Renal pelvis (tissue), 4 donors: ENCODE results near the gene NFKB1. TPM values are rescaled to one million over a fixed set of nuclear protein-coding genes. Genes with fewer than 3 reads are reported as not detected.
"Not testable (repeated sequence)": the region's sequence is repeated elsewhere in the genome, so short reads cannot be mapped to it uniquely, and the experiment has no call there.

Experiments
- DNase-seq: peaks from one replicate; pipeline ENCODE4 v3.0.0-alpha.2; 2013
- polyA plus RNA-seq, 3 donors: library from polyadenylated mRNA; unstranded; fragments of 120-200 nt; gene quantifications; one replicate each; pipeline ENCODE4 v1.2.1, GENCODE V29; 2013; ENCODE audit not compliant: insufficient read length in 3 of 3

The NFKB1 gene
- polyA plus RNA-seq, 3 donors, result 23.9 to 27.9 (median 27.8) TPM

DNA sequence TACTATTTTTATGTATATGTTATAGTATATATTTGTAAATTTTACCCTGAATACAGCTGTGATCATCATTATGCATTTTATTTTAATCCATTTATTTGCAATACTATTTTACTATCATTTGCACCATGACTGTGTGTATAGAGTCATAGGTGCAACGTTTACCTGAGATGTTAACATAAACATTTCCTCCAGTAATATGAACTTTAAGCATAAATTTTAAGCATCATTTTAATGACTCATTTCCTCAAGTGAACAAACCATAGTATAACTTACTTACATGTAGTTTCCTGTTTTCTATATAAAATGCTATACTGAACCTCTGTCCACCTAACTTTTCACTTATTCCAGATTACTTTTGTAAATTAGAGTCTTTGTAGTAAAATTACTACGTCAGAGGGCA, 92.8 kb downstream of the NFKB1 start:
- no peak for DNase-seq

DNA sequence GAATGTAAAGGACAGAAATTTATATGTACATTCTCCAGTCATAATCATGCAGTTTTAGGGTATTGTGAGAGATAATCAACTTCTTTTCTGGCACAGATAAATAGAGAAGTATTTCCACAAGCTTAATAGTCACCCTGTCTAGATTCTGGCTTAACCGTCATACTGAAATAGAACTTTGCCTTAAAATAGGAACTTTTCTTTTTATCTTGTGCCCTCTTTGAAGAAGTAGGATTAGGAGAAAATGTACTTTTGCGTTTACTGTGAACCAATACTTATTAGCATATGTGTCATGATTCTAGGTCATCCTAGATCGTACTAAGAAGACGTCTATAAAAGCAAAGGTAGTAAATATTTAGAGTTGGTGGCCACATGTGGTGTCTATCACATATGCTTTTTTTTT, 95.4 kb downstream of the NFKB1 start:
- no peak for DNase-seq

DNA sequence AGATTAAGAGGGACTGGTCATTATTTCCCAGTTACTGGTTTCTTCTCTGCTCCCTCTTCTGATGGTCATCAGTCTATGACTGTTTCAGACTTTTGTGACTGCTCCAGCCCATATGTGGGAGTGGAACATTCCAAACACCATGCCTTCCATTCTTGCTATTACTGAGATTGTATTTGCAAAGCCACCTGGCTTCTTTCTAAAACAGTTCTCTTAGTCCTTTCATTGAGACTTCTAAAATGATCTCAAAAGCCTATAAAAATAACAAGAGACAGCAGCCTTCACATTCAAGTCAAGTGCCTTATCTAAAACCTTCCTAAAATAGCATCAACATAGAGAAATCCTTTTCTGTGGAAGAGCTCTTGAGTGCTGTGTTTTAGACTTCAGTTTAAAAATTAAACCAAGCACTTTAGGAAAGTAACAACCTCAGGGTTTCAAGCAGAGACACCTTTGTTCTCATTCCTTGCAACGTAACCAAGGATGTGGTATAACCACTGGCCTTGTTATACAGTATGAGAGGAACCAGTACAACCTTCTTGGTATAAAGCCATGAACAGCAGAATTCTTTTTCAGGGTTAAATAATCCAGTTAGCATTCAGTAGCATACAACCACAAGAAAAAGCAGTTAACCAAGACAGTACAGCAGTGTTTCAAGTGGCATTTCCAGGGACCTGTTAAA, 97.1 kb downstream of the NFKB1 start:
- no peak for DNase-seq

DNA sequence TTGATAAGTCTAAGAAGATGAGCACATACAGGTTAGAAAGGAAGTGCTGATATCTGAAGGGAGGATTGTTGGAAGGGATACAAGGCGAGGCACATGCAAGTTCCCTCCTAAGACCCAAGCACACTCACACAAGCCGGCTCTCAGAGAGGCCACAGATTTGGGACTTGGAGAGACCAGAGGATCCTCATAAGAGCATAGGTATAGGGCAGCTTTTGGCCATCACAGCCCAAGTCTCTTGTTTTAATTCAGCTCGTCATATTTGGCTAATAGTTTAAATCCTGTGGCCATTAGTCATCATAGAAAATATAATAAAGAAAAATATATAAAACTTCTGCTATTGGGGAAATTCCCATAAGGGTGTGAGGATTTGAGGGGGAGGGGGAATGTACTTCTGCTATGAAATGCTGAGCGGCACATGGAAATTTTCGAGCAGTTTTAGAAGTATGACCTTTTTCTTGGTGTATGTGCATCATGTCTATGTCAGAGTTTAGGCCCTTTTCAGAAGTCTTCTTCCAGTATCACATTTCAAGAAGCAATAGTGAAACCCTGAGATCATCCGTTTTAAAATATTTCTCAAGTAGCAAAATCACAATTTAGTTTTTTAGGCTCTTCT, 97.7 kb downstream of the NFKB1 start:
- DNase-seq, result no peak

DNA sequence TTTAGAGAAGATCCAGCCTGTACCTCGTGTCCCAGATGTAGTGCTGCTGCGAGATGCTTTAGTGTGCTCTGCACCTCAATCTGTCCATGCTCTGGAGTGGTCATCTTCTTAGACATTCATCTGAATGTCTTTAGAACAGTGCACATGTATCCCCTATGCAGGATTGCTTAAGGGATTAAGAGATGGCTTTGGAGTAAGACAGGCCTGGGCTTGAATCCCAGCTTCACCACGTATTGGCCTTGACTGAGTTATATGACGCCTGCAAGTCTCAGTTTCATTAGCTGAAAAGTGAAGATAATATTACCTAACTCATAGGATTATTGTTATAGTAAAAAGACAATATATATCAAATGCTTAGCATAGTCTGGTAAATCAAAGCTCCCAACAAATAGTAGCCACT, 98.3 kb downstream of the NFKB1 start:
- DNase-seq, result no peak

DNA sequence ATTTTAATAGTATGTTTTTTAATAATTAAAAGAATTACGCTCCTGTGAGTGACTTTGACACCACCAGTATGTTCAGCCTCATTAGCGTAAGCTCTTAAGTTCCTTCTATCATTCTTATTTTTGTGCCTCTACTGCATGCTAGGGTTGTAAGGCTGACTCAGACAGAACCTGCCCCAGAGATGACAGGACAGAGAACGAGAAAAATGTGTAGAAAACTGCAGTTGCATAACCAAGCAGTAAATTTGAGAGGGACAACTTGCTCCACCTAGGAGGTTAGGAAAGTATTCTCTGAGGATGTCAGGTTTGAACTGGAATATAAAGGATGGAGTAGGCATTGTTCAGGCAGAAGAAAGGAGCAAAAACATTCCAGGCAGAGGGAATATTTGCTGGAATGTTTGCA, 98.7 kb downstream of the NFKB1 start:
- DNase-seq, result no peak

DNA sequence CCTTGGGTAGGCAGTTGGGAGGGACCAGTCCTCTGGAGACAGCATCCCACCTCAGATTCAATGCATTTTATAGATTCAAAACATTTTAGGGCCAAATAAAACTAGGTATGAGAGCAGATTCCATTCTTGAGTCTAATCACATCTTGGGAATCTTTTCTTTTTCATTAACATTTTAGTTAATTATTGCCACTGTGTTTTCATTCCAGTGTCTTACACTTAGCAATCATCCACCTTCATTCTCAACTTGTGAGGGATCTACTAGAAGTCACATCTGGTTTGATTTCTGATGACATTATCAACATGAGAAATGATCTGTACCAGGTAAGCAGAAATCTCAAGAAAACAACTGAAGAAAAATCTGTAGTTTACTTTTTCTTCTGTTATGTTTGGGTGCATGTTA, 99.5 kb downstream of the NFKB1 start:
- no peak for DNase-seq

DNA sequence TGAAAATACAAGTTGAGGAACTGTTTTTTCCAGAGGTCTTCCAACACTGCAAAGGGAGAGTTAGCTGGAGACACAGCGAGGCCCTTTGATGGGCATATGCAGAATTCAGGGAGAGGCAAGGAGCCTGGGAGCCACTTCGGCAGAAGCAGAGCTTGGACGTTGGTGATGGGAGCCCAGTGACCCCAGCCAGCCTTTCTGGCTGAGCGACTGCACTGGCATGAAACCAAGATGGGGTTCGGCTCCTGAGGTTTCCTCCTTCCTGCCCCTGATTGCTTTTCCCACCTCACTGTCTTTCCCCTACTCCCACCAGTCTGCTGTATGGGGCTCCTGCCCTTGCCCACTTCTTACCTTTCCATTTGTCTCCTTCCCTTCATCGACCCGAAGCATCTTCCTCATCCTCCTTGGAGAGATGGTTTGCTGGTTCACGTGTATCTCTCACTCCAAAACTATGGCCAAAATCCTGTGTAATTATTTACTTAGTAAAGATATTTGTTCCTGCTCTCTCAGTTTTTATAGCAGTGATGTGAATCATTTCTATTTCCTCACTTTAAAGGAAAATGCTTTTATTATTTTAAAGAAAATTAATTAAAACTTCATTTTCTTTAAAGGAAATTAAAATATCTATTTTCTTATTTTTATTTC, 100.5 kb downstream of the NFKB1 start:
- no peak for DNase-seq

DNA sequence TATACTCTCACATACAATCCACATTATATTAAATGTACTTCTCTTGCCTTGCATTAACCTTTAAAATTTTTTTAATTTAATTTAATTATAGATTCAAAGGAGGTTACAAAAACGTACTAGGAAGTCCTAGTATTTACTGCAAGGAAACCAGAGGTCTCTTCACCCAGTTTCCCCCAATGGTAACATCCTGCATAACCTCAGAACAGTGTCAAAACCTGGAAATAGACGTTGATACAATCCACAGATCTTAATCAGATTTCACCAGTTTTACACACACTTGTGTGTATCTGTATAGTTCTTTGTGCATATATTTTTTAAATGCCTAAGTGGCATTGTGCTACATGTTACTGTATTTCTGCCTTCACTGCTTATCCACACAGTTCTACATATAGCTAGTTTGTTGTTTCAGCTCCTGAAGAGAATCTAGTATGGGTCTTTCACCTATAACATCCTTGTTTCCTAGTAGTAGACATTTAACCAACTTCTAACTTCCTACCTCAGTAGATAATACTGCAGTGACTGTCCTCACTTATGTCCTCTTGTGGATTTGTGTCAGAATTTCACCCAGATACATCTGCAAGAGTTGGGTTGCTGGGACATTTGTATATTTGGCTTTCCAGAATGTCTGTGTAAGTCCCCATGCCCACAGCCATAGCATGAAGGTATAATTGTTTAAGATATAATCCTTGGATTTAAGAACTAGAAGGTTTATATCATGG, 103.2 kb downstream of the NFKB1 start:
- no peak for DNase-seq

DNA sequence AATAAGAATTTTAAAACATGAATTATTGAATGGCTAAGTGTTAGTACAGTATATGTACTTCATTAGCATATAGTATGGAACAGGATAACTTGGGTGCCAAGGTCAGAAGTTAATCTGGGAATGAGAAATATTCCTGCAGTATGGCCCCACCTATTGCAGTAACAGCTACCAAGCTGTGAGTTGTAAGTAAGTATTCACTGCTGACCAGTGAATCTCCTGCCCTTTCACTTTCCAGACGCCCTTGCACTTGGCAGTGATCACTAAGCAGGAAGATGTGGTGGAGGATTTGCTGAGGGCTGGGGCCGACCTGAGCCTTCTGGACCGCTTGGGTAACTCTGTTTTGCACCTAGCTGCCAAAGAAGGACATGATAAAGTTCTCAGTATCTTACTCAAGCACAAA, 105.1 kb downstream of the NFKB1 start:
- no peak for DNase-seq

DNA sequence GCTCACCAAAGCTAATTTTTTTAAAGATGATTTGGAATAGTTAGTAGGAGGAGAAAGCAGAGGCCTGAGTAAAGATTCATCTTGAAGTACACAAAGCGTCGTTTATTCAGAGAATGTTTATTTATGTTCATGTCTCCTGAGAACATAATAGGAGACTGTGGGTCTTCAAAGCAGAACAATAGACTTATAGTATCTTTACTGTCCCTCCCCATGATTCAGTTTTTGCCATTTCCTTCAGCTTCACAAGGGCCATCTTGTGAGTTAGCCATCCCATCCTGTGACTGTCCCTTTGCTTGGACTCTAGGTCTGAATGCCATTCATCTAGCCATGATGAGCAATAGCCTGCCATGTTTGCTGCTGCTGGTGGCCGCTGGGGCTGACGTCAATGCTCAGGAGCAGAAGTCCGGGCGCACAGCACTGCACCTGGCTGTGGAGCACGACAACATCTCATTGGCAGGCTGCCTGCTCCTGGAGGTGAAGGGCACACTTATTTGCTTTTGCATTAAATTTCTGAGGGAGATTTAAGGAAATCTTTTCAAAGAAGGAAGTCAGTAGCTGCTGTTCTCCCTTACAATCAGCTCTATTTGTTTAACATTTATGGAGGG, 105.8 kb downstream of the NFKB1 start:
- DNase-seq, result no peak

DNA sequence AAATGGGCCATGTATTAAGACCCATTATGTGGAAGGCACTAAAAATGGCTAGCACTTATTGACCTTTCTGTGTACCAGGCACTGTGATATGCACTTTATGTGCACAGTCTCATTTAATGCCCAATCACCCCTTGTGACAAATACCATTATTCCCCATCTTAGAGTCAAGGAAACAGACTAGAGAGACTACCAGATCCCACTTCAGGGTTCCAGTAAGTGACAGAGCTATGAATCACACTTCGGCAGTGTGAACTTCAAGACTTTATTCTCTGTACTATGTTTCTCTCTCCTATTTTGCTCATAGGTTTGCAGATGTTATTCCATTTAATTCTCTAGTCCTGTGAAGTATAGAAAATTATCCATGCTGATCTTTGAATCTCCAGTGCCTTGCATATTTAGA, 107.0 kb downstream of the NFKB1 start:
- DNase-seq, result no peak

DNA sequence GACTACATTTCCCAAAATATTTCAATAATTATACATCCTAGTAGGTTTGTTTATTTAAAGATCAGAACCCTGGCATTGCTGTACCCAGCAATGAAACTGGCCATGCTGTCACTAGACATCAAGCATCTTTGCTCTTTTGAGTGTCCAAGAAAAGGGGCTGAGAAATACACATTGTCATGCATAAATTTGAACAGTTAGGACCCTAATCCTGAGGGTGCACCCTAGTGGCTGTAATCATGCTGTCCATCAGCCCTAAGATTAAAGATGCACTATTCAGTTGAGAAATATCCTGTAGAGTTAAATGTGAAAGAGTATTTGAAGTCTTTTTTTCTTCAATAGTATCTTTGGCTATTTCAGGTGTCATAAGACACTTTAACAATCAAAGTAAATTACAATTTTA, 108.8 kb downstream of the NFKB1 start:
- no peak for DNase-seq

DNA sequence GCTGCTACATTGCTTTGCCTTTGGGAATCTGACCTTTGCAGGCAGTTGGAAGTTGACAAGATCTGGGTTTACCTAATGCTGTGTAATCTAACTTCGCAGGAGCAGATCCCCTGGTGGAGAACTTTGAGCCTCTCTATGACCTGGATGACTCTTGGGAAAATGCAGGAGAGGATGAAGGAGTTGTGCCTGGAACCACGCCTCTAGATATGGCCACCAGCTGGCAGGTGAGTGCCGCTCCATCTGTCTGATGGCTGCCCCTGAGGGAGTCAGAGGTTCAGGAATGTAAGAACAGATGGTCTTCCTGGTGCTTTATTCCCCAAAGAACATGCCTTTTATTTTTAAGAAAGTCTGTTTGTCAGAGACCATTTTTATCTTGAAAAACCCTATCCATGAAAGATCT, 109.3 kb downstream of the NFKB1 start:
- DNase-seq, result no peak

DNA sequence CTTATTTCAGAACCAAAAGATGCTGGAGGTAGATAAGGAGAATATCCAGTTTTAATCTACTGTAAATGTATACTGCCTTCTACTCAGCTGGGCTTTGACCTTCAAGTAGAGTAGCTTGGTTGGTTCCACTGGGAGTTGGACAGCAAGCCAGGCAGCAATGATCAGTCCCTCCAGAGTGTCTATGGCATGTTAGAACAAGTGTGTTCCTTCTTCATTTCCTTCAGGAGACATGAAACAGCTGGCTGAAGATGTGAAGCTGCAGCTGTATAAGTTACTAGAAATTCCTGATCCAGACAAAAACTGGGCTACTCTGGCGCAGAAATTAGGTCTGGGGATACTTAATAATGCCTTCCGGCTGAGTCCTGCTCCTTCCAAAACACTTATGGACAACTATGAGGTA, 111.1 kb downstream of the NFKB1 start:
- no peak for DNase-seq

DNA sequence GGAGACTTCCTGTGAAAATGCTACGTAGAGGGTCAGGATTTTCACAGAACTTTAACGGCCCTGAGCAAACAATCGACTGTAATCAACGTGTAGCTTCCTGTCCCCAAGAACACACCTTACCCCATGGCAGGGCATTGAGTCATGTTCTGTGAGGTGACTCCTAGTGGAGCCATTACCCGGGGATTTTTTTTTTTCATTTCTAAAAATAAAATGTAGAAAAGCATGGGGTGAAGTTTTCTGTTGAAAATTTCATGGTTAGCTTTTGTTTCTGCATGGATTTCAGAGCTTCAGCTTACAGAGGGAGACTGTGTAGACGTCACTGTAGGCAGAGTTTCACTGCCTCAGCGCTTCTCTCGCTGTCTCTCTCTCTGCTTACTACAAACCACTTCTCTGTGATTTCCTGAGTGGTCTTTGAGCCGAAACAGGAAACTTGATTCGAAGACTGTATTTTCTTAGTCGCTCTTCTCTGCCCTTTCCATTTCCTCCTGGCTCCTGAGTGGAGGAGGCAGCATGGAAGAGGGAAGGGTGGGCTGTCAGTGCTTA, 111.7 kb downstream of the NFKB1 start:
- no peak for DNase-seq

DNA sequence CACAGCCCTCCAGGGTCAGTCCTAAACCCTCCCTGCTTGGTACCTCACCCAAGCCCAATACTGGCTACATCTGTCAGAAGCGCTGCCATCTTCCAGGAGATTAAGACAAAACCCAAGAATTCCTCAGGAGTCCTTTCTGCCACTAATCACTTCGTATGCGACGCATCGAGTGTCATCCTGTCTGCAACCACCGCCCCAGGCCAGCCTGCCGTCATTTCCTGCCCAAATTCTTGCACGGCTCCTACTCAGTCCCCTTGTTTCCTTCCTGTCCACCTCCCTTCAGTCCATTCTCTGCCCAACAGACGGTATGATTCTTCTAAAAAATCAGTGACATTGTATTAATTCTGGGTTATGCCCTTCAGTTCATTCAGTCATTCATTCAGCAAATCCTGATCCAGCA, 113.6 kb downstream of the NFKB1 start:
- no peak for DNase-seq

DNA sequence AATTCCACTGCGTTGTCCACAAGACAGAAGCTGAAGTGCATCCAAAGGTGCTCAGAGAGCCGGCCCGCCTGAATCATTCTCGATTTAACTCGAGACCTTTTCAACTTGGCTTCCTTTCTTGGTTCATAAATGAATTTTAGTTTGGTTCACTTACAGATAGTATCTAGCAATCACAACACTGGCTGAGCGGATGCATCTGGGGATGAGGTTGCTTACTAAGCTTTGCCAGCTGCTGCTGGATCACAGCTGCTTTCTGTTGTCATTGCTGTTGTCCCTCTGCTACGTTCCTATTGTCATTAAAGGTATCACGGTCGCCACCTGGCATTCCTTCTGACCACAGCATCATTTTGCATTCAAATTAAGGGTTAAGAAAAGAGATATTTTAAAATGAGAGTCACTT, 115.5 kb downstream of the NFKB1 start:
- no peak for DNase-seq

DNA sequence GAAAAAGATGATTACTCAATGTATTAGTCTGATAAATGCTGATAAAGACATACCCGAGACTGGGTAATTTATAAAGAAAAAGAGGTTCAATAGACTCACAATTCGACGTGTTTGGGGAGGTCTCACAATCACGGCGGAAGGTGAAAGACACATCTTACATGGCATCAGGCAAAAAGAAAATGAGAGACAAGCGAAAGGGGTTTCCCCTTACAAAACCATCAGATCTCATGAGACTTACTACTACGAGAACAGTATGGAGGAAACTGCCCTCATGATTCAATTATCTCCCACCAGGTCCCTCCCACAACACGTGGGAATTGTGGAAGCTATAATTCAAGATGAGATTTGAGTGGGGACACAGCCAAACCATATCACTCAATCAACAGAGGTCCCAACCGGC, 117.9 kb downstream of the NFKB1 start:
- DNase-seq, result not testable (repeated sequence)

DNA sequence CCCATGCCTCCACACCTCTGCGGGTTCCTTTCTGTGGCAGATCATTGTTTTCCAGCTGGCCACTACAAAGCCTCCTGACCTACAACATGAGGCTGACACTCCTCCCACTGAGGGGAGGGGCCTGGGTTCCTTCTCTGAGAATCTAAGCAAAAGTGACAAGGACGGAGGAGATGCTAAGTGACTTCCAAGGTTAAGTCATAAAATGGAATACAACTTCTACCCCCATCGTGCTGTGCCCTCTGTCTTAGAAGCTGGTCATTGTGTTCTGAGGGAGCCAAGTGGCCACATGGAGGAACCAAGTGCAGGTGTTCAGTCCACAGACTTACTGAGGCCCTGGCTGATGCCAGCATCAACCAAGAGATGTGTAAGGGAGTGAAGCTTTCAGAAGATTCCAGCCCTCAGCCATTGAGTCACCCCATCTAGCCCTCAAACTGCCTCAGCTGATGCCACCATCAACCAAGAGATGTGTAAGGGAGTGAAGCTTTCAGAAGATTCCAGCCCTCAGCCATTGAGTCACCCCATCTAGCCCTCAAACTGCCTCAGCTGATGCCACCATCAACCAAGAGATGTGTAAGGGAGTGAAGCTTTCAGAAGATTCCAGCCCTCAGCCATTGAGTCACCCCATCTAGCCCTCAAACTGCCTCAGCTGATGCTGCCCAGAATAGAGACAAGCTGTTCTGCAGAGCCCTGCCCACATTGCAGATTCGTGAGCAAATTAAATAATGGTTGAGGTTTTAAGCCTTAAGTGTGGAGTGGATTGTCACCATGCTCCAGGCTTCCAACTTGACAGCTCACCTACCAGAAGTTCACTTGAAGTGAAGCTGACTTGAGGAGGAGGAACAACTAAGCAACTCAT, 118.8 kb downstream of the NFKB1 start:
- DNase-seq, result not testable (repeated sequence)
